Smooth muscle cell (in vitro differentiated cells): ENCODE results near the gene TMEM109. TPM values are rescaled to one million over a fixed set of nuclear protein-coding genes. Genes with fewer than 3 reads are reported as not detected.

Experiments used
- DNase-seq: peaks from one replicate; lab custom pipeline; 2025; ENCODE audit not compliant: unreplicated experiment; lab: John Stamatoyannopoulos, UW
- H2AFZ ChIP-seq: fragments of 200-600 bp; sonication (generic); 2 replicates; pipeline ENCODE4 v1.6.0; 2016; ENCODE audit warnings: antibody characterized with exemption, low read depth, mild to moderate bottlenecking
- H3F3A ChIP-seq: fragments of 200-600 bp; sonication (generic); 2 replicates; pipeline ENCODE4 v1.6.0; 2017; ENCODE audit warnings: antibody characterized with exemption, low read depth
- H3K27ac ChIP-seq: fragments of 200-600 bp; sonication (generic); 2 replicates; pipeline ENCODE4 v1.5.1; 2016; ENCODE audit warnings: low read depth, mild to moderate bottlenecking
- H3K27me3 ChIP-seq: fragments of 200-600 bp; sonication (generic); 2 replicates; pipeline ENCODE4 v1.6.1; 2016; ENCODE audit warnings: low read depth, mild to moderate bottlenecking
- H3K36me3 ChIP-seq: fragments of 200-600 bp; sonication (generic); 2 replicates; pipeline ENCODE4 v1.5.1; 2016; ENCODE audit warnings: low read depth
- H3K4me1 ChIP-seq: fragments of 200-600 bp; sonication (generic); 2 replicates; pipeline ENCODE4 v1.5.1; 2016; ENCODE audit warnings: low read depth
- H3K4me2 ChIP-seq: fragments of 200-600 bp; sonication (generic); 2 replicates; pipeline ENCODE4 v1.6.0; 2016; ENCODE audit warnings: mild to moderate bottlenecking
- H3K4me3 ChIP-seq: fragments of 200-600 bp; sonication (generic); 2 replicates; pipeline ENCODE4 v1.5.1; 2016; ENCODE audit warnings: mild to moderate bottlenecking
- H3K79me2 ChIP-seq: fragments of 200-600 bp; sonication (generic); 2 replicates; pipeline ENCODE4 v1.6.0; 2016; ENCODE audit warnings: low read depth, mild to moderate bottlenecking
- H3K9ac ChIP-seq: fragments of 200-600 bp; sonication (generic); 2 replicates; pipeline ENCODE4 v1.6.0; 2016; ENCODE audit warnings: low read depth
- H3K9me3 ChIP-seq: fragments of 200-600 bp; sonication (generic); replicated peaks from 2 replicates; pipeline ENCODE4 v1.5.1; 2016; ENCODE audit warnings: low read depth
- H4K20me1 ChIP-seq: fragments of 200-600 bp; sonication (generic); 2 replicates; pipeline ENCODE4 v1.6.0; 2016; ENCODE audit warnings: low read depth
- CTCF ChIP-seq: fragments of 200-600 bp; sonication (generic); IDR thresholded peaks from 2 replicates; pipeline ENCODE4 v1.5.1; 2017; ENCODE audit warnings: borderline replicate concordance, mild to moderate bottlenecking, antibody characterized with exemption; ENCODE audit not compliant: insufficient read depth, poor library complexity, severe bottlenecking
- WGBS: methylation state at CpG from one replicate; pipeline ENCODE4 v1.1.7; 2016; ENCODE audit warnings: low lambda C conversion rate; 5-methylcytosine and 5-hydroxymethylcytosine counted together
- polyA plus RNA-seq: library from polyadenylated mRNA; unstranded; fragments of >200 nt; fragmentation: Nextera tagmentation; extraction: Ambion mirVana; gene quantifications from 2 replicates; pipeline ENCODE4 v1.2.1, GENCODE V29; 2016
- total RNA-seq: library from RNA; depleted of rRNA; stranded (reverse); fragments of >200 nt; gene quantifications from 2 replicates; pipeline ENCODE4 v1.2.3, GENCODE V29; 2014

Gene TMEM109
- total and polyA plus RNA-seq, 2 experiments from 2014 or later, result 19.8 to 107 TPM

GRCh38 chr11:60867871-60868681 lies 45.9 kb upstream of the TMEM109 start:
- no peaks in the 10 kb centered on the region for H4K20me1 ChIP-seq
- H3K79me2 ChIP-seq, result no peaks in the 10 kb centered on the region
- H3K9me3 ChIP-seq, result no peaks in the 10 kb centered on the region
- no peaks in the 10 kb centered on the region for H3F3A ChIP-seq
- H3K27me3 ChIP-seq, result no peaks in the 10 kb centered on the region
- no peak for DNase-seq
- H3K4me1 ChIP-seq, result no peaks in the 10 kb centered on the region
- H3K36me3 ChIP-seq, result no peaks in the 10 kb centered on the region
- no peak overlapping the region for H3K4me3 ChIP-seq
- WGBS, result 90% methylated on average over 10 of the region's 10 CpGs
- no peak overlapping the region for H3K27ac ChIP-seq
- no peak overlapping the region for H3K4me2 ChIP-seq
- H2AFZ ChIP-seq, result no peak overlapping the region
- TF ChIP-seq CTCF, result no peak
- H3K9ac ChIP-seq, result no peak overlapping the region

- Histone ChIP-seq H3K9ac (no peak overlapping the region), H3K4me1 (no peaks in the 10 kb centered on the region), H4K20me1 (no peaks in the 10 kb centered on the region), H3K27me3 (no peaks in the 10 kb centered on the region), H3K4me2 (no peak overlapping the region), H2AFZ (no peak overlapping the region), H3K4me3 (no peak overlapping the region), H3F3A (no peaks in the 10 kb centered on the region), H3K79me2 (no peaks in the 10 kb centered on the region), H3K36me3 (no peaks in the 10 kb centered on the region), H3K27ac (no peak overlapping the region), H3K9me3 (no peaks in the 10 kb centered on the region)
- WGBS, result 86% methylated on average over 10 of the region's 10 CpGs
- no peak for DNase-seq
- no peak for TF ChIP-seq CTCF
These were observed 45.1 kb upstream of the TMEM109 start for GRCh38 chr11:60868682-60869450.

GRCh38 chr11:60869451-60869825 lies 44.5 kb upstream of the TMEM109 start:
- no peaks in the 10 kb centered on the region for H3K9me3 ChIP-seq
- H3K27ac ChIP-seq, result no peak overlapping the region
- H3K4me2 ChIP-seq, result no peak overlapping the region
- no peaks in the 10 kb centered on the region for H3F3A ChIP-seq
- no peak overlapping the region for H3K9ac ChIP-seq
- 83% methylated on average over 7 of the region's 7 CpGs for WGBS
- H2AFZ ChIP-seq, result no peak overlapping the region
- DNase-seq, result no peak
- H4K20me1 ChIP-seq, result no peaks in the 10 kb centered on the region
- H3K27me3 ChIP-seq, result no peaks in the 10 kb centered on the region
- TF ChIP-seq CTCF, result no peak
- H3K4me1 ChIP-seq, result no peaks in the 10 kb centered on the region
- H3K79me2 ChIP-seq, result no peaks in the 10 kb centered on the region
- H3K4me3 ChIP-seq, result no peak overlapping the region
- H3K36me3 ChIP-seq, result no peaks in the 10 kb centered on the region
